Measurements from ENCODE around the gene SLC25A21.

GRCh38 chr14:37144729-37145363, 27.6 kb downstream of the SLC25A21 start:
- no peak for TF ChIP-seq CTCF (IDR thresholded peaks at IDR 0.05 in 8 of 11, conservative IDR thresholded peaks at IDR 0.05 in 3 of 11)
- TF ChIP-seq POLR2AphosphoS5 (IDR thresholded peaks at IDR 0.05), result no peak
- no peak for TF ChIP-seq POLR2A (IDR thresholded peaks at IDR 0.05)
